GM18951 (cell line): ENCODE results near the gene BACH2.

Source experiments
- POLR2A ChIP-seq: IDR thresholded peaks from 4 replicates; pipeline ENCODE4 v1.6.1; 2011; ENCODE audit warnings: mild to moderate bottlenecking; ENCODE audit not compliant: insufficient read length, insufficient read depth; ENCODE audit errors: extremely low read depth
- in situ Hi-C: fragments of 300-500 bp; cut with MboI; formaldehyde crosslinking; loops from one replicate; pipeline ENCODE4 v1.12.0; 2022; ENCODE audit warnings: low sequenced_read_pairs, mixed read lengths, inconsistent platforms; ENCODE audit not compliant: unreplicated experiment

The BACH2 gene

DNA sequence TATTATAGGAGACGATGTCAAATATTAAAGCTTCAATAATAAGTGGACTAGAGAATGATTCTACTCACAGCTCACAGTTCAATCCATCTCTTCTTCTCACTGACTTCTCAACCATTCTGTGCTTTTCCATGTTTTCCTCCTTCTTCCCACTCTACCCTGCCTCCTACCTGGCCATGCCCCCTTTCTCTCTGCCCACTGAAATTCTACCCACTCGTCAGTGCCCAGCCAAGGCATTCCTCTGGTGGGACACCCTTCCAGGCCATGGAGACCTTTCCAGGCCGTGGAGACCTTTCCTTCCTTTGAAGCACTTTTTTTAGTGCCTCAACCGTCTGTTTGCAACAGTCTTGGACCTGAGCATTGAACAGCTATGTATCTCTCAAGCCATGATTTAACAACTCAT, 18.5 kb downstream of the BACH2 start:
- in situ Hi-C loops = no loop called here
- no peak for TF ChIP-seq POLR2A

DNA sequence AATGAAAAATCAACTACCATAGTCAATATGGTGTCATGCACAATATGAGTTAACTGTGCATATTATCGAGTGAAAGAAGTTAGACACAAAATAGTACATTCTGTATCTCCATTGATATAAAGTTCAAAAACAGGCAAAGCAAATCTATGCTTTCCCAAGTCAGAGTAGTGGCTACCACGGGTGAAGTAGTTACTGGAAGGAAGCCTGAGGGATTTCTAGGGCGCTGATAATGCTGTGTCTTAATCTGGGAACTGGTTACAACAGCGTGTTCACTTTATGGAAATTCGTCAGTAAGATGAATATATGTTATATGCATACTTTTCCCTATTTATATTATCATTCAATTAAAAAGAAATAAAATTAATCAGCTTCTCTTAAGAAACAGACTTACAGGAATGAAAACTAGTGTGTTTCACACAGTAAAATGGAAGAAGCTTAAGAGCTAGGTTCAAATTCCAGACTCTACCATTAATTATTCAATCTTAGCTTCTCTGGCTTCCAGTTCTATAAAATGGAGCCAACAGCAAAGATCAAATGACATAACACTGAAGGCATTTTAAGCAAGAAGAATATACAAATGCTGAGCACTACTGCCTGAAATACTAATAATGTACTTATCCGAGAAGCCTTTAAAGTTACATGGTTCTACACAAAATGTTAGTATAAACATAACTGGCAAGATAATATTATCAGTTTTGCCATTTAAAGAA, 19.2 kb downstream of the BACH2 start:
- in situ Hi-C loops = no loop called here
- TF ChIP-seq POLR2A = no peak

DNA sequence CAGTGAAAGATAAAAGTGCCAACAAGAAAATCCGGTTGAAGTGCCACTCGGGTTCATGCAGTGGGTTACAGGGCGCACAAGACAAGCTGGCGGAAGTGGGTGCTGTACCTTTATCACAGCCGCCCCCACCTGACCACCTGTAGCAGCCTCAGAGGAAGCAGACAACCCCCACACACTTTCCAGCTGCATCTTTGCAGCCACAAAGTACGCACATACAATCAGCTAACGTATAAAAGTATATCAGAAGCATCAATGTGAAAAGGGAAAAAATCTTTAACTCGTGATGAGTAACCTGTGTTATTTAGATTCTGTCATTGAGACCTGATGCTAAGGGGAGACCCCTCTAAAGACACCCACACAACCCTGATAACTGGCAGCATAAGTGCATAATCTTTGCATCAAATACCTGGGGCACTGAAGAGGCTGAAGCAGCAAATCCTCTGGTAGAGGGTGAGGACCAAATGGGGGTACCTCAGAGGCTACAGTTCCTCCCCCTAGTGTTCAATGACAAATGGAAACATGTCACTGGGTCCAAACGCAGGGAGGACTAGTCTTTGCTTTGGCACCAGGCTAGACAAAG, 22.1 kb downstream of the BACH2 start:
- in situ Hi-C loops = no loop called here
- TF ChIP-seq POLR2A = no peak

DNA sequence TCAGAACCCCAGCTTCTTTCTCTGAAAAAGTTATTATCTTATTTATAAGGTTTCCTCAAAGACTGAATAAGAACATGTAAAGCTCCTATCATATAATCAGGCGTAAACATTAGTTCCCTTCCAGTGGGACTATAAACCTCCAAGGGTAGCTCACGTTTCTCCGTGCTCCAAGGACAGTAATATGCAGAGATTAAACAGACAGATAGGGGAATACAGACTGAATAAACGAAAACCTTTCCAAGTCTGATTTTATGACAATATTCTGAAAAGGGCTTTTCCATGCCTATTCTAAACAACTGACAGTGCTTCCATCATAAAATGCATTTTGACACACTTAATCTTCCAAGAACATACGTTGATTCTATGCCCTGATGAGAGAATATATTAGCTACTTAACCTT, 22.8 kb downstream of the BACH2 start:
- in situ Hi-C loops = no loop called here
- no peak for TF ChIP-seq POLR2A

DNA sequence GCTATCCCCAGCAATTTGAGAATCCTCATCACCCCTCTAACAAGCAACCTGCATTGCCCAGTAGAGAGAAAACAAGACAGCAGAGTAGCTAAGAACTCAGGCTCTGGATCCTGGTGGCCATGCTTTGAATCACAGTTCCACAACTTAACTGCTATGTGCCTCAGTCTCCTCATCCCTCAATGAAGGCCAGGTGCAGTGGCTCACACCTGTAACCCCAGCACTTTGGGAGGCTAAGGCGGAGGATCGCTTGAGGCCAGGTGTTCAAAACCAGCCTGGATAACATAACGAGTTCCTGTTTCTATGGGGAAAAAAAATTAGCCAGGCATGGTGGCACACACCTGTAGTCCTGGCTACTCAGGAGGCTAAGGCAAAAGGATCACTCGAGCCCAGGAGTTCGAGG, 23.7 kb downstream of the BACH2 start:
- in situ Hi-C loops = no loop called here
- no peak for TF ChIP-seq POLR2A

DNA sequence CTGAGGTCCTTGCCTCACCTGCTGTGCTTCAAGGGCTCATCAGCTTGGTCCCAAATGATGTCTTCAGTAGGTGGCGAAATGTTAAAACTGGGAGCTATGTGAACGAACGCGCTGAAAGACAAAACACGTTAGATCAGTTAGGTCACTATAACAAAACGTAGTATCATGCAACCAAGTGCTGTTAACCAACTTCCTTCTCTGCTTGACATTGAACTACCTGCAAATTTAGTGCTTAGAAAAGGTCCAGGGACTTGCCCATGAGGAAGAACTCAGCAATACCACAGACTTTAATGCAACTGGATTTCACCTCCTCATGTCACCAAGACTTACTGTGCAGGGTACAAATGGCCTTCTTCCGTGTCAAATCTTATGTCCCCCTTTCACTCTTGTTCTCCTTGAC, 24.8 kb downstream of the BACH2 start:
- in situ Hi-C loops = no loop called here
- no peak for TF ChIP-seq POLR2A

DNA sequence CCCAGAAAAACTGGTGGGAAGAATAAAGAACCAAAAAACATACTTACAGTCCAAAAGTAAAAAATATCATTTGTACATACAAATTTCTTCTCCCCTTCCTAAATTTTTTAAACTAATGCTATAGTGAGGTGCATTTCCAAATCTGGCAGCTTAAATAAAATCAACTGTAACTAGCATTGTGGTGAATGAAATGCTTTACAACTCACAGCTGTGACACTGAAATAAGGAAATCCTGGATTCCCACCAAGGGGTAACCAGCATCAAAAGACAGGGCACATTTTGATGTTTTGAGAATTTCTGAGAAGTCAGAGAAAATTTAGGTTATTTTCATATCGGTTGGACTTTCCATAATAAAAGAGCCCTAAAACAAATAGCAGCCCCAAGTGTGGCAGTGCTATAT, 27.3 kb downstream of the BACH2 start:
- no peak for TF ChIP-seq POLR2A
- in situ Hi-C loops = no loop called here

DNA sequence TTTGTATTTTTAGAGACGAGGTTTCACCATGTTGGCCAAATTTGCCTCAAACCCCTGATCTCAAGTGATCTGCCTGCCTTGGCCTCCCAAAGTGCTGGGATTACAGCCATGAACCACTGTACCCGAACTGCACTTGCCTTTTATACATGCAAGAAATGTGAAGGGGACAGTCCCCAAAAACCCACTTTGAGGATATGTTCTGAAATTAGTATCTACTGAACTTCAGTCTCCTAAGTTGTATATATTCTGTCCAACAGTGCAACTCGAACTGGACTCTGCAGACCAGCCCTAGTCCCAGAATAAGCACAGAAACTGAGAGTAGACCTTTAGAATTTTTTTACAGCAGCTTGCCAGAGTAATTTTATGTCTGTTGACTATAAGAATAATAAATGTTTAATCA, 28.5 kb downstream of the BACH2 start:
- no peak for TF ChIP-seq POLR2A
- in situ Hi-C loops = no loop called here

DNA sequence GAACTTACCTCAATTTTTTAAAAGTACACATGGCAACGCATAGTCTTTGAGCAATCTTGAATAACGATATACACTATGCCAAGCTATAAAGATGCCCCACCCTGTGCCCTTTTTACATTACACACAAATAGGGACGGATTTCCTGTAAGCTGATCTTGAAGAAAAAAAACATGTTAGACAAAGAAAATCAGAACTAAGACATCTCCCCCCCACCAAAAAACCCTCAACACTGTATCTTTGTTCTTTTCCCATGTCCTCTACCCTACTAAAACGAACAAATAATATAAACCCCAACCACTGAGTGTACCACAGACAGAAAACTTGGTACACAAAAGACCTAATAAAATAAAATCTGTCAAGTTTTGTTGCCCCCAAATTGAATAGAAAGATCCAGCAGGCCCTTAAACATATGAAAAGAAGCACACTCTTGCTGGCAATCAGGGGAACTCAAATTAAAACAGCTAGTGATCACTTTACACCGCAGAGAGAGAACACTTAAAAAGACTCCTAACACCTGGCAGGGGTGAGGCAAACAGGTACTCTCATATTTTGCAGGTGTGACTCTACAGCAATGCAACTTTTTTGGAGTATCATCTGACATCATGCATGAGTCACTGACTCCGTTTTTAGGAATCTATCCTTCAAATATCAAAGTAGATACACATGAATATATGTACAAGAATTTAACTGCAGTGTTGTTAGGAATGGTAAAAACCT, 29.6 kb downstream of the BACH2 start:
- in situ Hi-C loops = no loop called here
- TF ChIP-seq POLR2A = no peak

DNA sequence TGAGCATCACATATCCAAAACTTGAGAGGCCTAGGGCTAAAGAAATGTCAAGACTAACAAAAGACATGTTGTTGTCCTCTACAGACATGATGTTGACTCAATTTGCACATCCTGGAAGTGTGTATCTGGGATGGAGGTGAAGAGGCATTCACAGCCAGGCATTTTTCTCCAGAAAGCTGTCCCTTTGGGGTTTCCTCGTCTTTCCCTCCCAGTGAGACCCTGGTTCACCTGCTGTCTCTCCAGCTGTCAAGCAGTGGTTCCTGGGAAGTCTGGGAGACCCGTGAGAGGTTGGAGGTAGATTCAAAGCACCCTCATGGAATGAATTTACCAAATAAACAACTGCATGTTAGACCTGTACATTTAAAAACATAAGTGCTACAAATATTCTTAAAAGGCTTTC, 32.1 kb downstream of the BACH2 start:
- no peak for TF ChIP-seq POLR2A
- in situ Hi-C loops = no loop called here

DNA sequence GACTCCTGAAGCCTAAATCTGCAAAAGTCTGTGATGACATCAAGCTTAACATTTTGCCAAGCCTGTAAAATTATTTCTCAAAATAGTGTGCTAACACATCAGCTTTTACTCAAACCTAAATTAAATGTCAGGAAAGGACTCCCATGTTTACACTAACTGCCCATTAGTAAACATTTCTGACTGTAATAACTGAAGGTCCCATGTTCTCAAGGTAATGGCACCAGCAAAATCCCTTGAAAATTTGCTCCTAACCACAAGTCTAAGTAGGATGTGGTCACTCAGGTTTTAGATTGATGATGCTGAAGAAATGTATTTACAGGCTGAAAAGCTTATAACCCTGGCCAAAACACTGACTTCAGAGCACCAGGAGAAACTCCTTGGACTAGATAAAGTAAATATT, 33.0 kb downstream of the BACH2 start:
- TF ChIP-seq POLR2A = no peak
- in situ Hi-C loops = no loop called here

DNA sequence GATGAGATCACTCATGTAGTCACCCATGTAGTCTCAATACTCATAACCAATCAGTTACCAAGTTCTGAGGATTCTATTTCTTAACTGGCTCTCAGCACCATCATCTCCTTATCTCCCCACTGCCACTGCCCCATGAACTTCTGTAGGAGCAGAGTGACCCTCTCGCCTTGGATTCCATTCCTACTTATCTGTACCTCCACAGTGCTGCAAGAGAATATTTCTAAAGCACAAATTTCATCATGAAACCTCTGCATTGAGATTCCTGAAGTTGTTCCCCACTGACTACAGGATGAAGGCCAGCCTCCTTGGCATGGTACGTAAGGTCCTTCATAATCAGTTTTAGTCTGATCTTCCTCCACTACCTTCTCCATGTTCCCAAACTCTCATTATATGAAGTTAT, 34.8 kb downstream of the BACH2 start:
- in situ Hi-C loops = no loop called here
- TF ChIP-seq POLR2A = no peak

DNA sequence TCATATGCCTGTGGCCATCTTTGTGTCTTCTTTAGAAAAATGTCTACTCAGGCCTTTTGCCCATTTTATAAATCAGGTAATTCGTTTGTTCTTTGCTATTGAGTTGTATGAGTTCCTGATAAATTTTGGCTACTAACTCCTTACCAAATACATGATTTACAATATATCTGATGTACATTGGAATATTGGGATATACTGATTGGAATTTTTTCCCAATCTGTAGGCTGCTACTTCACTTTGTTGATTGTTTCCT, 39.2 kb downstream of the BACH2 start:
- no peak for TF ChIP-seq POLR2A
- in situ Hi-C loops = no loop called here

DNA sequence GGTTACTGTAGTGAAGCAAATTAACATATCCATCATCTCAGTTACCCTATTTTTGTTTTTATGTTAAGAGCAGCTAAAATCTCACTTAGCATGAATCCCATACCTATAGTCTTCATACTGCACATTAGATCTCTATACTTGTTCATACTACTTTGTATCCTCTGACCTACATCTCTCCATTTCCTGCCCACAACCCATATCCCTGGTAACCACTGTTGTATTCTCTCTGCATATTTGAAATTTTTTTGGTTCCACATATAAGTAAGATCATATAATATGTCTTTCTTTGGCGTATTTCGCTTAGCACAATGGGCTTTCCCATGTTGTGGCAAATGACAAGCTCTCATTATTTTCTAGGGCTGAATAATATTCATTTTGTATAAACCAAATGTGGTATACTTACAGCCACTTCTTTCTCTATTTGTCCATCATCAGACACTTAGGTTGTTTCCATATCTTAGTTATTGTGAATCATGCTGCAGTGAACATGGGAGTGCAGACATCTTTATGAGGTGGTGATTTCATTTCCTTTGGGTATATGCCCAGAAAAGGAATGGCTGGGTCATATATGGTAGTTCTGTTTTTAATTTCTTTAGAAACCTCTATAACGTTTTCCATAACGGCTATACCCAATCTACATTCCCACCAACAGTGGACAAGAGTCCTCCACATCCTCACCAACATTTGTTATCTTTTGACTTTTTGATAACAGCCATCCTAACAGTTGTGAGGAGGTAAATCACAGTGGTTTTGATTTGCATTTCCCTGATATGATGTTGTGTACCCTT, 39.8 kb downstream of the BACH2 start:
- no peak for TF ChIP-seq POLR2A
- in situ Hi-C loops = no loop called here

DNA sequence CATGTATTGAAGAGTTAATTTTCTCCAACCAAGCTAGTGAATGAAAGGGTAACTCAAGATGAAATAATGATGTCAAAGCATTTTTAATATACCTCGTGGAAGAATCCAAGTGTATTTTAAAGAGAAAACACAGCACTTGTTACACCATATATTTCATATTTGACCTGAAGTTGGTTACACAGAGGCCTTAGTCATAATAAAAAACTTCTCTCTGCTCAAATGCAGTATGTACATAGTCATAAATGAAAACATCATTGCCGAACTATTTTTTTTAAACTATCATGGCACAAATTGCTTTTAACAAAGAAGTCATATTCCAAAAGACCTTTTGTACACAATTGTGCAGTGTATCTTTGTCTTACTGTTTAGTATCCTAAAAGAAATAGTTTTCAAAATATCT, 43.0 kb downstream of the BACH2 start:
- in situ Hi-C loops = no loop called here
- TF ChIP-seq POLR2A = no peak
